ENCODE measurements around the gene ARHGEF11. TPM values are rescaled to one million over a fixed set of nuclear protein-coding genes. Genes with fewer than 3 reads are reported as not detected.
A peak's percentile ranks its signal among the peaks of the same experiment; 100 is the strongest.

Gene ARHGEF11
- total and polyA plus RNA-seq, 9 of the 15 experiments (the other 6 are each of a cell fraction or from before 2014, with no cell fraction given) = 0.14 to 15.5 (median 9.0) TPM

GRCh38 chr1:156894711-156895454, 150.7 kb downstream of the ARHGEF11 start (continued):
- TF ChIP-seq PHF8 (IDR thresholded peaks at IDR 0.05; ENCODE audit: borderline replicate concordance, low read length) (no peak), ID3 (CRISPR knock-in tag; IDR thresholded peaks at IDR 0.05) (no peak), ID3 (tag; IDR thresholded peaks at IDR 0.05) (peak; percentile 69), ZNF354B (CRISPR knock-in tag; IDR thresholded peaks at IDR 0.05) (no peak), GTF2F1 (IDR thresholded peaks at IDR 0.05; ENCODE audit: low read depth, low read length) (no peak), POLR3G (IDR thresholded peaks at IDR 0.05; ENCODE audit: extremely low read depth, insufficient read length, insufficient replicate concordance) (no peak), STAT5A (IDR thresholded peaks at IDR 0.05; ENCODE audit: borderline replicate concordance, low read length) (0 out of 2 replicates have a peak, but pooled peaks have one; percentile 16), FUS (optimal IDR thresholded peaks at IDR 0.05; ENCODE audit: low read depth, low read length) (no peak), ARID3A (IDR thresholded peaks at IDR 0.05; ENCODE audit: borderline replicate concordance, low read depth, low read length) (no peak), E2F8 (IDR thresholded peaks at IDR 0.05; ENCODE audit: low read depth, partially characterized antibody) (no peak), PHF20 (IDR thresholded peaks at IDR 0.05; ENCODE audit: partially characterized antibody) (no peak), ZNF282 (CRISPR knock-in tag; IDR thresholded peaks at IDR 0.05) (no peak), KDM1A (IDR thresholded peaks at IDR 0.05) (peak in 1 of 2 experiments; percentile 50; a peak in 2 of 4 replicates), ZNF764 (CRISPR knock-in tag; IDR thresholded peaks at IDR 0.05; ENCODE audit: low read depth) (no peak), E4F1 (CRISPR knock-in tag; IDR thresholded peaks at IDR 0.05; ENCODE audit: borderline replicate concordance) (no peak), CAMTA2 (CRISPR knock-in tag; conservative IDR thresholded peaks at IDR 0.05) (no peak), C11orf30 (IDR thresholded peaks at IDR 0.05; ENCODE audit: low read depth) (no peak), GATA2 (CRISPR knock-in tag; IDR thresholded peaks at IDR 0.05) (peak; percentile 65; the same call in 1 of the 2 replicates), ZNF583 (CRISPR knock-in tag; IDR thresholded peaks at IDR 0.05) (no peak), MAFK (IDR thresholded peaks at IDR 0.05; ENCODE audit: low read length) (no peak; the same call in 1 of the 2 replicates), IRF2 (CRISPR knock-in tag; IDR thresholded peaks at IDR 0.05) (no peak), SIX5 (IDR thresholded peaks at IDR 0.05; ENCODE audit: borderline replicate concordance in 1 of 2, insufficient read depth in 1 of 2, low read depth in 1 of 2, low read length in 2 of 2) (no peak)

Measured in K562 (cell line).